Activated naive CD4-positive, alpha-beta T cell treated with anti-CD3 and anti-CD28 coated beads, Interleukin-2, amount 50 U/mL, for 16 hours (primary cell): ENCODE results near the gene ATP2B2.

Experiments
- DNase-seq: peaks from one replicate; pipeline ENCODE4 v3.0.0-alpha.2; 2020

The ATP2B2 gene

GRCh38 chr3:10528046-10528445, 22.7 kb upstream of the ATP2B2 start:
- DNase-seq = no peak

GRCh38 chr3:10527295-10528001, 22.1 kb upstream of the ATP2B2 start:
- DNase-seq = no peak

- no peak for DNase-seq
These were observed 21.0 kb upstream of the ATP2B2 start for GRCh38 chr3:10526366-10526765.

GRCh38 chr3:10524799-10525301, 19.5 kb upstream of the ATP2B2 start:
- DNase-seq = no peak

GRCh38 chr3:10524270-10524669, 18.9 kb upstream of the ATP2B2 start:
- no peak for DNase-seq

- no peak for DNase-seq
These were observed 18.2 kb upstream of the ATP2B2 start for GRCh38 chr3:10523561-10523960.

GRCh38 chr3:10522646-10523303, 17.4 kb upstream of the ATP2B2 start:
- no peak for DNase-seq

GRCh38 chr3:10521772-10522441, 16.5 kb upstream of the ATP2B2 start:
- DNase-seq = no peak

GRCh38 chr3:10520072-10520471, 14.7 kb upstream of the ATP2B2 start:
- no peak for DNase-seq

- DNase-seq = no peak
These were observed 13.8 kb upstream of the ATP2B2 start for GRCh38 chr3:10519236-10519635.

- DNase-seq = no peak
These were observed 13.2 kb upstream of the ATP2B2 start for GRCh38 chr3:10518506-10519150.

- DNase-seq = no peak
These were observed 12.2 kb upstream of the ATP2B2 start for GRCh38 chr3:10517627-10518026.

- DNase-seq = no peak
These were observed 11.4 kb upstream of the ATP2B2 start for GRCh38 chr3:10516544-10517452.

GRCh38 chr3:10515884-10516495, 10.6 kb upstream of the ATP2B2 start:
- no peak for DNase-seq

- no peak for DNase-seq
These were observed 10.0 kb upstream of the ATP2B2 start for GRCh38 chr3:10515396-10515795.

GRCh38 chr3:10514407-10515069, 9.2 kb upstream of the ATP2B2 start:
- DNase-seq = no peak

- no peak for DNase-seq
These were observed 7.9 kb upstream of the ATP2B2 start for GRCh38 chr3:10513306-10513705.

GRCh38 chr3:10512687-10513086, 7.3 kb upstream of the ATP2B2 start:
- no peak for DNase-seq

- no peak for DNase-seq
These were observed 6.6 kb upstream of the ATP2B2 start for GRCh38 chr3:10511809-10512494.

GRCh38 chr3:10510743-10511432, 5.5 kb upstream of the ATP2B2 start:
- DNase-seq = no peak
